ENCODE data around the gene RHOBTB3. TPM values are rescaled to one million over a fixed set of nuclear protein-coding genes. Genes with fewer than 3 reads are reported as not detected.

The RHOBTB3 gene
- total RNA-seq, 6 experiments from 2014 or later: 24.1 to 49.1 (median 38.9) TPM

DNA sequence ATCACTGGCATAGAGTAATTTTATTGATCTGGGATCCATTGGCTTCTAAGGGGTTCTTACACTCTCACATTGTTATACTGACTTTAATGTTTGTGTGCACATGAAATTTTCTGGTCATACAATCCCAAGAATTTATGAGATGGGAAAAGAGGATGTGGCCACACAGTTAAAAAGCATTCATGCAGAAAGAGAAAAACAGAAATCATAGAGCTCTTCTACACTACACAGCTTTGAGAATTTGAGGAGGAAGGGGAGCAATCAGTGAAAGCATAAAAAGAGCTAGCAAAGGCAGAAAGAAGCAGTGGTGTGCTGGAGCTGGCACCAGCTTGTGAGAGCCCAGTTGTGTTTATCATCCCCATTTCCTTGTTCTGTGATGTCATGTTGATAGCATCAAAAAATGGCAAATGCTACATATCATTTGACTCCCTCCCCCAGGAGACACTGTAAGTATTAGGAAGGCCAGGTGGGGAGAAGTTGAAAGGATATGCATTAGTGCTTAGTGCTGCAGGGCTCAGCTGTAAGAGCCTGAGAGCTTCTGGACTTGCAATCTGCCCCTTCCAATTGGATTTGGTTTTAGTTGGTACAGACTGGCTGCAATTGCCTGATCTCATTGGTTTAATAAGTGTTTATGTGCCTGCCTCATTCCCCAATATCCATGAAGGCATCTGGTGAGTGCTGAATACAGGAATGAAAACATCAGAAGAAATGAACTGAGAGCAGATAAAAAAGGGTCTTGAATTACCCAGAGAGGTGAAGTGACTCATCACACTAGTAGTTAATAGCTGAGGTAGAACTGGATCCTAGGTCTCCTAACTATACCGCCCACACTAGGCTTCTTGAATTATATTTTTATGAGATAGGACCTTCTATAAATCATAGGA is 30.9 kb downstream of the RHOBTB3 start:
- Histone ChIP-seq H3K36me3 (no peaks in the 10 kb centered on the region), H3K27me3 (no peaks in the 10 kb centered on the region), H3K4me3 (no peak overlapping the region), H3K4me1 (peaks cover 0 to 28% (median 8%) of the 10 kb centered on the region in 4 donors), H3K9me3 (no peaks in the 10 kb centered on the region), H3K27ac (no peak overlapping the region)
- no peak for TF ChIP-seq CTCF (IDR thresholded peaks at IDR 0.05)
- DNase-seq: no peak
- intact Hi-C loops (cut with DNase I): no loop called here
- WGBS (ENCODE audit: insufficient coverage, low coverage, low lambda C conversion rate, missing lambda C conversion rate): 50% methylated on average over 1 of the region's 1 CpG
- ATAC-seq: no peak

- 94% methylated on average over 5 of the region's 5 CpGs for WGBS (ENCODE audit: insufficient coverage, low coverage, low lambda C conversion rate, missing lambda C conversion rate)
- no peaks in the 10 kb centered on the region for H3K36me3 ChIP-seq
- intact Hi-C loops (cut with DNase I): no loop called here
- ATAC-seq: no peak
- H3K4me1 ChIP-seq: peaks cover 0 to 26% (median 8%) of the 10 kb centered on the region in 4 donors
- H3K9me3 ChIP-seq: no peaks in the 10 kb centered on the region
- no peak overlapping the region for H3K27ac ChIP-seq
- no peak overlapping the region for H3K4me3 ChIP-seq
- H3K27me3 ChIP-seq: no peaks in the 10 kb centered on the region
- TF ChIP-seq CTCF (IDR thresholded peaks at IDR 0.05) (no peak), POLR2A (IDR thresholded peaks at IDR 0.05) (no peak)
- no peak for DNase-seq
Observed at GRCh38 chr5:95762652-95763041, 31.5 kb downstream of the RHOBTB3 start.

DNA sequence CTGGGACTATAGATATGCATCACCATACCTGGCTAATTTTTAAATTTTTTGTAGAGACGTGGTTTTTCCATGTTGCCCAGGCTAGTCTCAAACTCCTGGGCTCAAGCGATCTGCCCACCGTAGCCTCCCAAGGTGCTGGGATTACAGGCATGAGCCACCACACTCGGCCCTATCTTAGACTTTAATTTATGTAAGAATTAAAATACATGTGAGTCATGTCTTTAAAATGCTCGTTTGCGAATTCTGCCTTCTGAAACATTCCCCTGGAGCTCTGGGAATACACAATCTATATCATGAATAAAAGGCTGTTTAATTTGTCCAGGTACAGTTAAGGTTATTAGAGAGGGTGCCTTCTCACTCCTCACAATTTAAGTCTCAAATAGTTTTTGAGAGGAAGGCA is 32.8 kb downstream of the RHOBTB3 start:
- DNase-seq (no peak), ATAC-seq (no peak)
- Histone ChIP-seq H3K27ac (no peak overlapping the region), H3K36me3 (peaks cover 0 to 7% (median 0%) of the 10 kb centered on the region in 4 donors), H3K27me3 (no peaks in the 10 kb centered on the region), H3K4me1 (peaks cover 0 to 13% (median 4%) of the 10 kb centered on the region in 4 donors), H3K4me3 (no peak overlapping the region), H3K9me3 (no peaks in the 10 kb centered on the region)
- intact Hi-C loops (cut with DNase I): no loop called here
- no peak for TF ChIP-seq CTCF (IDR thresholded peaks at IDR 0.05)
- TF ChIP-seq POLR2A (IDR thresholded peaks at IDR 0.05): no peak
- WGBS (ENCODE audit: insufficient coverage, low coverage, low lambda C conversion rate, missing lambda C conversion rate): 94% methylated on average over 3 of the region's 6 CpGs

GRCh38 chr5:95768731-95769130 is 37.6 kb downstream of the RHOBTB3 start:
- no peaks in the 10 kb centered on the region for H3K27me3 ChIP-seq
- no peak overlapping the region for H3K4me3 ChIP-seq
- peaks cover 0 to 7% (median 0%) of the 10 kb centered on the region in 4 donors for H3K36me3 ChIP-seq
- peak overlapping the region in 1 of 3 donors; percentile 9 for H3K27ac ChIP-seq
- peaks cover 0 to 15% (median 7%) of the 10 kb centered on the region in 4 donors for H3K4me1 ChIP-seq
- DNase-seq (peak in 1 of 3 donors; percentile 50), ATAC-seq (peak in 2 of 4 donors; percentile 17 to 49)
- no peaks in the 10 kb centered on the region for H3K9me3 ChIP-seq
- intact Hi-C loops (cut with DNase I): no loop called here
- 64% methylated on average over 4 of the region's 9 CpGs for WGBS (ENCODE audit: insufficient coverage, low coverage, low lambda C conversion rate, missing lambda C conversion rate)
- TF ChIP-seq CTCF (IDR thresholded peaks at IDR 0.05) (no peak), POLR2A (IDR thresholded peaks at IDR 0.05) (no peak)
